HepG2 (cell line): ENCODE results near the gene IFT172. TPM values are rescaled to one million over a fixed set of nuclear protein-coding genes. Genes with fewer than 3 reads are reported as not detected.

Experiments
- EHMT2 ChIP-seq: fragments of 200-600 bp; sonication (generic); IDR thresholded peaks from 2 replicates; pipeline ENCODE4 v1.7.0; 2017; ENCODE audit warnings: antibody characterized with exemption, low read depth, low read length, borderline replicate concordance
- FOSL2 ChIP-seq: sonication (generic); formaldehyde crosslinking; IDR thresholded peaks from 2 replicates; pipeline ENCODE4 v1.4.0; 2020; ENCODE audit warnings: missing genetic modification reagents
- JARID2 ChIP-seq: sonication (generic); formaldehyde crosslinking; IDR thresholded peaks from 2 replicates; pipeline ENCODE4 v1.8.1; 2023; ENCODE audit warnings: missing genetic modification reagents, inconsistent platforms; ENCODE audit not compliant: insufficient replicate concordance
- KDM4B ChIP-seq: sonication (generic); formaldehyde crosslinking; IDR thresholded peaks from 2 replicates; pipeline ENCODE4 v1.4.0; 2020; ENCODE audit warnings: missing genetic modification reagents
- KDM5B ChIP-seq: sonication (generic); formaldehyde crosslinking; IDR thresholded peaks from 2 replicates; pipeline ENCODE4 v1.4.0; 2020; ENCODE audit warnings: missing genetic modification reagents, mild to moderate bottlenecking, borderline replicate concordance
- SP5 ChIP-seq: IDR thresholded peaks from 2 replicates; pipeline ENCODE4 v1.6.1; 2016; ENCODE audit warnings: low read depth, borderline replicate concordance
- SRY ChIP-seq: sonication (generic); formaldehyde crosslinking; IDR thresholded peaks from 2 replicates; pipeline ENCODE4 v1.8.0; 2022; ENCODE audit warnings: mild to moderate bottlenecking, missing genetic modification reagents
- XRCC5 ChIP-seq: fragments of 200-400 bp; formaldehyde crosslinking; optimal IDR thresholded peaks from 2 replicates; pipeline ENCODE3; 2017; ENCODE audit warnings: mild to moderate bottlenecking, low read length
- ZBTB1 ChIP-seq: sonication (generic); formaldehyde crosslinking; IDR thresholded peaks from 2 replicates; pipeline ENCODE4 v1.4.0; 2020; ENCODE audit warnings: missing genetic modification reagents, borderline replicate concordance
- ZBTB38 ChIP-seq: sonication (generic); formaldehyde crosslinking; IDR thresholded peaks from 2 replicates; pipeline ENCODE4 v1.5.1; 2020; ENCODE audit warnings: mild to moderate bottlenecking, missing genetic modification reagents
- ZFP82 ChIP-seq: sonication (generic); formaldehyde crosslinking; IDR thresholded peaks from 2 replicates; pipeline ENCODE4 v1.5.1; 2020; ENCODE audit warnings: mild to moderate bottlenecking, missing genetic modification reagents, borderline replicate concordance
- ZNF432 ChIP-seq: sonication (generic); formaldehyde crosslinking; IDR thresholded peaks from 2 replicates; pipeline ENCODE4 v1.5.0; 2020; ENCODE audit warnings: missing genetic modification reagents, mild to moderate bottlenecking, borderline replicate concordance
- ZNF652 ChIP-seq: IDR thresholded peaks from 2 replicates; pipeline ENCODE4 v1.6.1; 2016; ENCODE audit warnings: low read depth, borderline replicate concordance
- ZSCAN20 ChIP-seq: sonication (generic); formaldehyde crosslinking; IDR thresholded peaks from 2 replicates; pipeline ENCODE4 v1.4.0; 2020; ENCODE audit warnings: missing genetic modification reagents, mild to moderate bottlenecking, borderline replicate concordance
- ZSCAN31 ChIP-seq: sonication (generic); formaldehyde crosslinking; IDR thresholded peaks from 2 replicates; pipeline ENCODE4 v1.5.0; 2020; ENCODE audit warnings: low read depth, mild to moderate bottlenecking, missing genetic modification reagents
- polyA plus RNA-seq, 8 experiments: library from polyadenylated mRNA; depleted of rRNA in 3 of 8; stranded (reverse) in 7 of 8; unstranded in 1 of 8; fragments of >200 nt; fragmentation: Illumina TruSeq in 4 of 8; extraction: Trizol in 4 of 8; gene quantifications; 2 replicates each; pipeline versions ENCODE4 v1.2.1 to v1.2.3, GENCODE V29; 2011 to 2016; ENCODE audit warnings: low read depth in 4 of 8, missing spikeins in 1 of 8, mixed read lengths in 1 of 8; ENCODE audit not compliant: insufficient read depth in 1 of 8
- total RNA-seq, 5 experiments: library from RNA; depleted of rRNA; stranded (reverse); fragments of >200 nt; fragmentation: Illumina TruSeq; extraction: Trizol; gene quantifications; 2 replicates each; pipeline ENCODE4 v1.2.3, GENCODE V29; 2016; ENCODE audit warnings: low read depth in 1 of 5
- TF ChIP-seq, protein P1 (sequence below): sonication (generic); formaldehyde crosslinking; IDR thresholded peaks from 2 replicates; pipeline ENCODE4 v1.4.0; 2020; ENCODE audit warnings: missing genetic modification reagents
- TF ChIP-seq, protein P2 (sequence below): sonication (generic); formaldehyde crosslinking; IDR thresholded peaks from 2 replicates; pipeline ENCODE4 v1.5.1; 2020; ENCODE audit warnings: missing genetic modification reagents, mild to moderate bottlenecking, borderline replicate concordance
- TF ChIP-seq, protein P3 (sequence below): sonication (generic); formaldehyde crosslinking; IDR thresholded peaks from 2 replicates; pipeline ENCODE4 v1.5.1; 2020; ENCODE audit warnings: missing genetic modification reagents, mild to moderate bottlenecking, borderline replicate concordance
- TF ChIP-seq, protein P4 (sequence below): sonication (generic); formaldehyde crosslinking; IDR thresholded peaks from 2 replicates; pipeline ENCODE4 v1.4.0; 2020; ENCODE audit warnings: missing genetic modification reagents

Gene IFT172
- total and polyA plus RNA-seq, 2 of the 13 experiments (the other 11 are each of a cell fraction or from before 2014, with no cell fraction given): 21.6 to 35.7 TPM

DNA sequence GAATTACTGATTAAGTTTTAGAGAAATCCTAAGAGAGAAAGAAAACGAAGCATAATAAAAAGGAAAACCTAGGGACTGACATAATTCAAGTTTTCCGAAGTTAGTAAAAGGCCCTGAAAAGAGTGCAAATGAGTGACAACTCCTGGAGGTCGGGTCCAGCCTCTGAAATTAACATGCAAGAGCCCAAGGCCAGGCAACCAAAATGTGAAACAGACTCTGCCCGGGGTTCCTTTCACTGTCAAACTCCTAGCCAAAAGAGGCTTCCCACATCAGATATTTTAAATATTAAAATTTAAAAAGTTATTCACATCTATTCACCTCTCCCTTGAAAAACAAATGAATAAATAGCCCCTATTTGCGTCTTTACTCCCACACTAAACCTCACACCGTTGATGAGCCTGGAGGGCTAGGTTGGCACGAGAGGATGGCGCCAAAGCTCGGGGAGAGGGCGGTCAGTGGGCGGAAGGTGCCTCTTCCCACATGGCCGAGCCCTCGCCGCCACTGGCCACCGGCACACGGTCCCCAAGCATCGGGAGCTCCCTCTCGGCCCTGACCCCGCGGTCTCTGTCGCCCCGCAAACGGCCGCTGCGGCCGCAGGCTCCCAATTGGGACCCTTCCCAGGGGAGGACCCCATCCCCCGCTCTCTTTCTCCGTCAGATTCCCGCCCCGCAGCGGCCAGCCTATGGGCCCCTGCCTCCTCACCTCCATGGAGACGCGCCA lies 80.8 kb downstream of the IFT172 start (continued):
- TF ChIP-seq, protein P1, sequence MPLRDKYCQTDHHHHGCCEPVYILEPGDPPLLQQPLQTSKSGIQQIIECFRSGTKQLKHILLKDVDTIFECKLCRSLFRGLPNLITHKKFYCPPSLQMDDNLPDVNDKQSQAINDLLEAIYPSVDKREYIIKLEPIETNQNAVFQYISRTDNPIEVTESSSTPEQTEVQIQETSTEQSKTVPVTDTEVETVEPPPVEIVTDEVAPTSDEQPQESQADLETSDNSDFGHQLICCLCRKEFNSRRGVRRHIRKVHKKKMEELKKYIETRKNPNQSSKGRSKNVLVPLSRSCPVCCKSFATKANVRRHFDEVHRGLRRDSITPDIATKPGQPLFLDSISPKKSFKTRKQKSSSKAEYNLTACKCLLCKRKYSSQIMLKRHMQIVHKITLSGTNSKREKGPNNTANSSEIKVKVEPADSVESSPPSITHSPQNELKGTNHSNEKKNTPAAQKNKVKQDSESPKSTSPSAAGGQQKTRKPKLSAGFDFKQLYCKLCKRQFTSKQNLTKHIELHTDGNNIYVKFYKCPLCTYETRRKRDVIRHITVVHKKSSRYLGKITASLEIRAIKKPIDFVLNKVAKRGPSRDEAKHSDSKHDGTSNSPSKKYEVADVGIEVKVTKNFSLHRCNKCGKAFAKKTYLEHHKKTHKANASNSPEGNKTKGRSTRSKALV (CRISPR knock-in tag): no peak
- TF ChIP-seq KDM5B (CRISPR knock-in tag): no peak
- TF ChIP-seq ZBTB1: no peak
- TF ChIP-seq ZNF432 (CRISPR knock-in tag): no peak
- no peak for TF ChIP-seq XRCC5
- TF ChIP-seq EHMT2: no peak
- TF ChIP-seq, protein P2, sequence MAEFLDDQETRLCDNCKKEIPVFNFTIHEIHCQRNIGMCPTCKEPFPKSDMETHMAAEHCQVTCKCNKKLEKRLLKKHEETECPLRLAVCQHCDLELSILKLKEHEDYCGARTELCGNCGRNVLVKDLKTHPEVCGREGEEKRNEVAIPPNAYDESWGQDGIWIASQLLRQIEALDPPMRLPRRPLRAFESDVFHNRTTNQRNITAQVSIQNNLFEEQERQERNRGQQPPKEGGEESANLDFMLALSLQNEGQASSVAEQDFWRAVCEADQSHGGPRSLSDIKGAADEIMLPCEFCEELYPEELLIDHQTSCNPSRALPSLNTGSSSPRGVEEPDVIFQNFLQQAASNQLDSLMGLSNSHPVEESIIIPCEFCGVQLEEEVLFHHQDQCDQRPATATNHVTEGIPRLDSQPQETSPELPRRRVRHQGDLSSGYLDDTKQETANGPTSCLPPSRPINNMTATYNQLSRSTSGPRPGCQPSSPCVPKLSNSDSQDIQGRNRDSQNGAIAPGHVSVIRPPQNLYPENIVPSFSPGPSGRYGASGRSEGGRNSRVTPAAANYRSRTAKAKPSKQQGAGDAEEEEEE: no peak
- no peak for TF ChIP-seq ZSCAN31 (CRISPR knock-in tag)
- TF ChIP-seq SP5 (CRISPR knock-in tag): no peak
- TF ChIP-seq JARID2 (CRISPR knock-in tag): peak; percentile 43
- 0 out of 2 replicates have a peak, but pooled peaks have one; percentile 4 for TF ChIP-seq SRY (CRISPR knock-in tag)
- 0 out of 2 replicates have a peak, but pooled peaks have one; percentile 3 for TF ChIP-seq ZSCAN20 (CRISPR knock-in tag)
- TF ChIP-seq ZBTB38: no peak
- no peak for TF ChIP-seq ZNF652
- TF ChIP-seq, protein P3, sequence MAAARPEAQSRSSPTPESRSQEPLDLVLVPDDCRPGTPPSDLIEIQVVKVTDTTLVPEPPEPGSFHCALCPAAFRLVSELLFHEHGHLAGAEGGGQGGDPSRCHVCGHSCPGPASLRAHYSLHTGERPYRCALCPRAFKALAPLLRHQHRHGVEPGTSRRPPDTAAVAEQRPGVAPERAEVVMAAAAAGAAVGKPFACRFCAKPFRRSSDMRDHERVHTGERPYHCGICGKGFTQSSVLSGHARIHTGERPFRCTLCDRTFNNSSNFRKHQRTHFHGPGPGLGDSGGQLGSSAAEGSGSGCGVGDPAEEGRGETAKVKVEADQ (CRISPR knock-in tag): no peak
- 0 out of 2 replicates have a peak, but pooled peaks have one; percentile 36 for TF ChIP-seq KDM4B (CRISPR knock-in tag)
- TF ChIP-seq, protein P4, sequence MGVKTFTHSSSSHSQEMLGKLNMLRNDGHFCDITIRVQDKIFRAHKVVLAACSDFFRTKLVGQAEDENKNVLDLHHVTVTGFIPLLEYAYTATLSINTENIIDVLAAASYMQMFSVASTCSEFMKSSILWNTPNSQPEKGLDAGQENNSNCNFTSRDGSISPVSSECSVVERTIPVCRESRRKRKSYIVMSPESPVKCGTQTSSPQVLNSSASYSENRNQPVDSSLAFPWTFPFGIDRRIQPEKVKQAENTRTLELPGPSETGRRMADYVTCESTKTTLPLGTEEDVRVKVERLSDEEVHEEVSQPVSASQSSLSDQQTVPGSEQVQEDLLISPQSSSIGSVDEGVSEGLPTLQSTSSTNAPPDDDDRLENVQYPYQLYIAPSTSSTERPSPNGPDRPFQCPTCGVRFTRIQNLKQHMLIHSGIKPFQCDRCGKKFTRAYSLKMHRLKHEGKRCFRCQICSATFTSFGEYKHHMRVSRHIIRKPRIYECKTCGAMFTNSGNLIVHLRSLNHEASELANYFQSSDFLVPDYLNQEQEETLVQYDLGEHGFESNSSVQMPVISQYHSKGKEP (CRISPR knock-in tag): 0 out of 2 replicates have a peak, but pooled peaks have one; percentile 1
- no peak for TF ChIP-seq ZFP82 (CRISPR knock-in tag)
- TF ChIP-seq FOSL2: no peak
